ENCODE measurements around the gene ADK.

Gene ADK

GRCh38 chr10:74381291-74381853, 230.4 kb downstream of the ADK start:
- Histone ChIP-seq H3K9ac (ENCODE audit: low read length) (no peak overlapping the region), H2AFZ (ENCODE audit: low read depth, low read length) (no peak overlapping the region), H3K4me3 (ENCODE audit: low read length) (no peak overlapping the region), H4K20me1 (ENCODE audit: insufficient read depth, low read length) (no peaks in the 10 kb centered on the region), H3K4me2 (ENCODE audit: low read length) (no peak overlapping the region), H3K9me3 (ENCODE audit: insufficient read depth, low read length) (no peaks in the 10 kb centered on the region), H3K4me1 (ENCODE audit: low read length) (no peaks in the 10 kb centered on the region), H3K27me3 (ENCODE audit: low read depth, low read length) (no peaks in the 10 kb centered on the region), H3K79me2 (ENCODE audit: low read length) (no peaks in the 10 kb centered on the region), H3K36me3 (replicated peaks; ENCODE audit: low read depth, low read length) (no peaks in the 10 kb centered on the region), H3K27ac (ENCODE audit: low read length) (no peak overlapping the region)
- TF ChIP-seq CTCF (IDR thresholded peaks at IDR 0.05; ENCODE audit: low read depth, low read length) (no peak), EZH2phosphoT487 (IDR thresholded peaks at IDR 0.05; ENCODE audit: low read depth) (no peak)

DNA sequence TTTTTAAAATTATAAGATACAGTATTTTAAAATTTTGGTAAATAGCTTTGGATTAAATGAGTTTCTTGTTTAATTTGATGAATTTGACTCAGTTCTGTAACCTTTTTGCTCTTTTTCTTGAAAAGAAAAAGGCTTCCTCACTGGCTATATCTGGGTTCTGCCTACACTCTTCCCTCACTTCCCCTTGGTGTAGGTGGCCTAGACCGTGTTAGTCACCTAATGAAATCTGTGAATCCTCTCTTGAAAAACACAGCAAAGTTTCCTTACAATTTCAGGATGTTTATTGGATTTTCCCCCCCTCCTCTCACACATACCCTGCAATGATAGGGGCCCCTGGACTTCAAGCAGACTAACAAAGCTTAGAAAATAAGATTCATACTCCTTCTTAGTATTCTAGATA, 231.6 kb downstream of the ADK start:
- Histone ChIP-seq H3K27ac (ENCODE audit: low read length) (no peak overlapping the region), H2AFZ (ENCODE audit: low read depth, low read length) (no peak overlapping the region), H3K9me3 (ENCODE audit: insufficient read depth, low read length) (no peaks in the 10 kb centered on the region), H3K4me2 (ENCODE audit: low read length) (no peak overlapping the region), H3K27me3 (ENCODE audit: low read depth, low read length) (no peaks in the 10 kb centered on the region), H3K4me1 (ENCODE audit: low read length) (no peaks in the 10 kb centered on the region), H3K36me3 (replicated peaks; ENCODE audit: low read depth, low read length) (no peaks in the 10 kb centered on the region), H3K4me3 (ENCODE audit: low read length) (no peak overlapping the region), H3K79me2 (ENCODE audit: low read length) (no peaks in the 10 kb centered on the region), H4K20me1 (ENCODE audit: insufficient read depth, low read length) (no peaks in the 10 kb centered on the region), H3K9ac (ENCODE audit: low read length) (no peak overlapping the region)
- no peak for TF ChIP-seq EZH2phosphoT487 (IDR thresholded peaks at IDR 0.05; ENCODE audit: low read depth)
- no peak for TF ChIP-seq CTCF (IDR thresholded peaks at IDR 0.05; ENCODE audit: low read depth, low read length)

GRCh38 chr10:74383642-74384041, 232.6 kb downstream of the ADK start:
- H3K9me3 ChIP-seq (ENCODE audit: insufficient read depth, low read length), result no peaks in the 10 kb centered on the region
- H3K79me2 ChIP-seq (ENCODE audit: low read length), result no peaks in the 10 kb centered on the region
- no peak overlapping the region for H3K27ac ChIP-seq (ENCODE audit: low read length)
- no peak overlapping the region for H3K4me3 ChIP-seq (ENCODE audit: low read length)
- no peaks in the 10 kb centered on the region for H4K20me1 ChIP-seq (ENCODE audit: insufficient read depth, low read length)
- H2AFZ ChIP-seq (ENCODE audit: low read depth, low read length), result no peak overlapping the region
- no peaks in the 10 kb centered on the region for H3K27me3 ChIP-seq (ENCODE audit: low read depth, low read length)
- H3K4me1 ChIP-seq (ENCODE audit: low read length), result no peaks in the 10 kb centered on the region
- H3K9ac ChIP-seq (ENCODE audit: low read length), result no peak overlapping the region
- no peaks in the 10 kb centered on the region for H3K36me3 ChIP-seq (replicated peaks; ENCODE audit: low read depth, low read length)
- TF ChIP-seq CTCF (IDR thresholded peaks at IDR 0.05; ENCODE audit: low read depth, low read length), result no peak
- no peak for TF ChIP-seq EZH2phosphoT487 (IDR thresholded peaks at IDR 0.05; ENCODE audit: low read depth)
- no peak overlapping the region for H3K4me2 ChIP-seq (ENCODE audit: low read length)

DNA sequence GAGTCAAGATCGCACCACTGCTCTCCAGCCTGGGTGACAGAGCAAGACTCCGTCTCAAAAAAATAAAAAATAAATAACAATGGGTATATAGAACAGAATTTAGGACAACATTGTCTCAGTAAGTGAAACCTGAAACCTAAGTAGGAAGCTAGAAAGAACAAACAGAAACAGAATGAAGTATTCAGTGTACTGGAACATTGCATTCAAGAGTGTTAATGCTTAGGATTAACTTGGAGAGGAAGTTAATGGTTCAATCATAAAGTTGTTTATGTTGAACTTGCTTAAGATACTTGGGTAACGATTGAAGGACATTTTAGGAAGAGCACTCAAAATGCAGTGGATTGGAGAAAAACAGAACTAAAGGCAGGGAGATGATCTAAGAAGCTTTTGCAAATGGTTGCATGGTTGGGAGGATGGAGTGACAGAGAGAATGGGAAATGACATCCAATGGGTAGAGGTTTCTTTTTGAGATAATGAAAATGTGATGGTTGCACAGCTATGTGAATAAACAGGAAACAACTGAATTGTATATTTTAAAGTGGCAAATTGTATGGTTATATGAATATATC, 233.7 kb downstream of the ADK start:
- Histone ChIP-seq H3K79me2 (ENCODE audit: low read length) (no peaks in the 10 kb centered on the region), H3K4me2 (ENCODE audit: low read length) (no peak overlapping the region)

More for the DNA sequence above, 233.7 kb downstream of the ADK start:
- no peak for TF ChIP-seq EZH2phosphoT487 (IDR thresholded peaks at IDR 0.05; ENCODE audit: low read depth)
- no peak for TF ChIP-seq CTCF (IDR thresholded peaks at IDR 0.05; ENCODE audit: low read depth, low read length)
- Histone ChIP-seq H3K9ac (ENCODE audit: low read length) (no peak overlapping the region), H3K4me3 (ENCODE audit: low read length) (no peak overlapping the region), H3K27ac (ENCODE audit: low read length) (no peak overlapping the region), H3K9me3 (ENCODE audit: insufficient read depth, low read length) (no peaks in the 10 kb centered on the region), H4K20me1 (ENCODE audit: insufficient read depth, low read length) (no peaks in the 10 kb centered on the region), H3K4me1 (ENCODE audit: low read length) (no peaks in the 10 kb centered on the region), H3K36me3 (replicated peaks; ENCODE audit: low read depth, low read length) (no peaks in the 10 kb centered on the region), H3K27me3 (ENCODE audit: low read depth, low read length) (no peaks in the 10 kb centered on the region), H2AFZ (ENCODE audit: low read depth, low read length) (no peak overlapping the region)

All from OCI-LY3 (cell line).